22Rv1 (cell line): ENCODE data around the gene L3MBTL4.

Experiments used
- H3K27ac ChIP-seq: fragments of 450-650 bp; 2 replicates; pipeline ENCODE4 v1.5.1; 2017
- ZFX ChIP-seq: fragments of 450-650 bp; IDR thresholded peaks from 2 replicates; pipeline ENCODE4 v1.6.1; 2017; ENCODE audit warnings: antibody characterized with exemption, borderline replicate concordance
- TF ChIP-seq, protein P1 (sequence below): fragments of 450-650 bp; IDR thresholded peaks from 2 replicates; pipeline ENCODE4 v1.5.1; 2017; ENCODE audit warnings: mild to moderate bottlenecking

The L3MBTL4 gene

DNA sequence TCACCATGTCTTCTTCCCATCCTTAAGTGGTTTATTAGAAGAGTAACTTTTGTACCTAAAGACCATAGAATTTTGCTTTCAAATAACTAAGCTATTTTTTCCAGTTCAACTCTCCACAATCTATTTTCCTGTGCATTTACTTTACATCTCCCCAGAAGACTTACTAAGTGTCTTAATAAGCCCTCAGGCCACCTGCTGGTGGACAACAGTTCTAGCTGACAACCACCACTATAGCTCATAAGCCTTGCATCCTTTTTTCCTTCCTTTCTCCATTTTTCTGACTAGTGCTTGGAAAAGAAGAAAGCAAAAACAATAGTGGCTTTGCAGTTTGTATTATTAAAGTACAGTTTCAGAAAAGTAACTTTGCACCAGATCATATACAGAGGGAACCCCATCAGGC is 369.9 kb downstream of the L3MBTL4 start:
- TF ChIP-seq, protein P1, sequence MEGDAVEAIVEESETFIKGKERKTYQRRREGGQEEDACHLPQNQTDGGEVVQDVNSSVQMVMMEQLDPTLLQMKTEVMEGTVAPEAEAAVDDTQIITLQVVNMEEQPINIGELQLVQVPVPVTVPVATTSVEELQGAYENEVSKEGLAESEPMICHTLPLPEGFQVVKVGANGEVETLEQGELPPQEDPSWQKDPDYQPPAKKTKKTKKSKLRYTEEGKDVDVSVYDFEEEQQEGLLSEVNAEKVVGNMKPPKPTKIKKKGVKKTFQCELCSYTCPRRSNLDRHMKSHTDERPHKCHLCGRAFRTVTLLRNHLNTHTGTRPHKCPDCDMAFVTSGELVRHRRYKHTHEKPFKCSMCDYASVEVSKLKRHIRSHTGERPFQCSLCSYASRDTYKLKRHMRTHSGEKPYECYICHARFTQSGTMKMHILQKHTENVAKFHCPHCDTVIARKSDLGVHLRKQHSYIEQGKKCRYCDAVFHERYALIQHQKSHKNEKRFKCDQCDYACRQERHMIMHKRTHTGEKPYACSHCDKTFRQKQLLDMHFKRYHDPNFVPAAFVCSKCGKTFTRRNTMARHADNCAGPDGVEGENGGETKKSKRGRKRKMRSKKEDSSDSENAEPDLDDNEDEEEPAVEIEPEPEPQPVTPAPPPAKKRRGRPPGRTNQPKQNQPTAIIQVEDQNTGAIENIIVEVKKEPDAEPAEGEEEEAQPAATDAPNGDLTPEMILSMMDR = no peak
- TF ChIP-seq ZFX = no peak
- no peak overlapping the region for H3K27ac ChIP-seq

DNA sequence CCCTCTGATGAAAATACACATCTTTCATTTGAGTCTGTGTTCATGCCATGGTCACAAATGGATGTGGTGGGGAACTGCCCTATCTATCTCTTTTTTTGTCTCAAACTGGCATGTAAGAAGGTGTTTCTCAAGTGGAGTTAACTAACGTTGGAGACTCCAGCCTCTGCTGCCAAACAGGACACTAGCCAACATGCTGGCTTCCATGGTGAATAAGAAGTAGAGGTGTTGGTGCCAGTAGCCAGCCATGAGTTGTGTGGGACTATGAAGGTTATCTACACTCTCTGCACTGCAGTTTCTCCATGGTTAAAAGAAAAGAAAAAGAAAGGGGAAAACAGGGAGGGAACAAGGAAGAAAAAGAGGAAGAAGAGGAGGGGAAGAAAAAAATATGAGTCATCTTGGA is 370.4 kb downstream of the L3MBTL4 start:
- TF ChIP-seq, protein P1 = no peak
- no peak overlapping the region for H3K27ac ChIP-seq

DNA sequence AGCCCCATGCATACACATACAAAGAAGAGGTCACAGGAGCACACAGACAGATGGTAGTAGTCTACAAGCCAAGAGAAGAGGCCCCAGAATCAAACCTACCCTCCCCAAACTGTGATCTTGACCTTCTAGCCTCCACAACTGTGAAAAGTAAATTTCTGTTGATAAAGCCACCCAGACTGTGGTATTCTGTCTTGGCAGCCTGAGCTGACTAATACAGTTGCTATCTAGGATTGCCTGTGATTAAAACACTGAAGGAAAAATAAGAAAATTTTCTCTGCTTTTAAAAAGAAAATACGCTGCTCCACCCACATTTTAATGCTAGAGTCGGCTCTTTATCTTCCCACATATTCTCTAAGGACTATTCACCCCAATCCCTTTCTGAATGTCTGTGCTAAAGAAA is 375.7 kb downstream of the L3MBTL4 start:
- no peak overlapping the region for H3K27ac ChIP-seq
- no peak for TF ChIP-seq ZFX
- TF ChIP-seq, protein P1 = no peak

DNA sequence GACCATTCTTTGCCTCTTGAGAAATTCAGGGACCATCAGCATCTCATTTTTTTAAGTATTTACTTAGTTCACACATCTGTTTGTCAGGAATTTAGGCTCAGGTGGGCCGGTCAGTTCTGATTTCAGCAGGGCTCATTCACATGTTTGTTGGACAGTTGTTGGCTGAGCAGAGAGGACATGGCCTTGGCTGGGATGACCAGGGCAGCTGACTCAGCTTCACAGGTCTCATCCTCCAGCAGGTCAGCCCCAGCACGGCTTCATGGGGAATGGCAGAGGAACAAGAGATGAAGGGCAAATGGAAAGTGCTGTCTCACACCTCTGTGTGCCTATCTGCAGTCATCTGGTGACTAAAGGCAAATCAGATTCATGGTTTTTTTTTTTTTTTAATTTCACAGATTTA is 383.3 kb downstream of the L3MBTL4 start:
- no peak overlapping the region for H3K27ac ChIP-seq
- no peak for TF ChIP-seq ZFX
- TF ChIP-seq, protein P1 = no peak

DNA sequence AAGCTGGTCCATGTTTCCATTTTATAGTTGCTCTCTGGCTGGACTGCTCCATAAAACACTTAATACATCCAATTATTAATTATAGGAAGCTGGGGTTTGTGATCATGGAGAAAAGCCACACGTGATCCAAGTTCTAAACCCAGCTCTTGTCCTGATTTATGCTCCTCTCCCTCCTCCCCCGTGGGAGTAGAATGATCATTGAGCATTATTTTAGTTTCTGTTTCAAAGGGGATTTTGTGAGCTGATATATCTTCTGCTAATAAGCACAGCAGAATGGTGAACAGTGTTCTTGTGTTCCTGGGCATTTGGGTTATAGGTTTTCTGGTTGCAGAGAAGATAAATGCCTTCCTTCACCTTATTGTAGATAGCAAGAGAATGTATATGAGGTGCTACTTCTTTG is 383.7 kb downstream of the L3MBTL4 start:
- TF ChIP-seq ZFX = no peak
- TF ChIP-seq, protein P1 = no peak
- no peak overlapping the region for H3K27ac ChIP-seq

DNA sequence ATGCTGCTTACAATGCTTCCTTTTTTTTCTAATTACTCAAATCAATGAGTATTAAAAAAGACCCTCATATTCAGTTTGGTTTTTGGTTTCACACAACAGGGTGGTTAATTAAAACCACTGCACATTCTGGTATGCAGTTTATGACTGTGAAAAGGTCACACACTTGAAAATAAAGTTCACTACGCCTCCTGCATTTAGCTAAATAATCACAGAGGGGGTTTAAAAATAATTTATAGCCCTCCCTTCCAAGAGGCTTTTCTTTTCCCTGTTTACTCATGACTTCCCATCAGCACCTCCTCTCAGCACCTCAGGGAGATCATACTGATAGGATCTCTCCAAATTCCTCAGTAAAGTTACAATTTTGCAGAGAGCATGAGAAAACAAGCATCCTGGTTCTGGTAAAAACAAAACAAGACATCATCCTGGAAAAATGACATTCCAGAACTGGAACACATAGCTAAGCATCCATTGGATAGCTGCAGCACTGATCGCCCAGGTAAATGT is 389.9 kb downstream of the L3MBTL4 start:
- TF ChIP-seq ZFX = no peak
- TF ChIP-seq, protein P1 = no peak
- no peak overlapping the region for H3K27ac ChIP-seq

DNA sequence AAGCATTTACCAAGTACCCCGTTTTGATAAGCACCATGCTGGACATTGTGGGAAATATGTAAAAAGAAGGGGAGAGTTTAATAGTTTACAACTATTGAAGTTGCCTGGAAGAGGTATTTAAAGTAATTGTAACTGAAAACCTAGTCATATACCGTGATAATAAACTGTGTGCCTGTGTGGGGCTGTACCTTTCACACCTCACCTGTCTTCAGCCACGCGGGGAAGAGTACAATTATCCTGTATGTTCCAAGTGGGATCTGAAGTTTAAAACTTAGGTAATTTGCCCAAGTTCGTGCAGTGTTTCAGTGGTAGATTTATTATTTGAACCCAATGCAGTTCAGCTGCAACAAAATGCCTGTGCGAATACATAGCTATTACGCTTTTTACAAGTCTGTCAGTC is 391.2 kb downstream of the L3MBTL4 start:
- TF ChIP-seq, protein P1 = no peak
- TF ChIP-seq ZFX = no peak
- H3K27ac ChIP-seq = no peak overlapping the region
